K562 (cell line): ENCODE measurements around the gene FAM241B. TPM values are rescaled to one million over a fixed set of nuclear protein-coding genes. Genes with fewer than 3 reads are reported as not detected.

Source experiments
- ATAC-seq: fragments of 200-7000 bp; cut with Tn5 transposase; 3 replicates; pipeline ENCODE4 v1.9.1; 2020; ENCODE audit warnings: moderate library complexity
- BruUV-seq: library from RNA; stranded (reverse); fragments of 400-500 nt; replicated peaks from 2 replicates; lab custom pipeline; 2021; lab: Mats Ljungman, UMichigan
- CTCF ChIA-PET: fragments of 300-600 bp; formaldehyde crosslinking; extraction: SDS; loops from one replicate; lab custom pipeline; 2021; ENCODE audit warnings: low intra/inter-chr PET ratio; lab: Yijun Ruan, JAX
- POLR2A ChIA-PET: fragments of 300-600, 350-650 bp; sonication (Branson Sonifier 250); formaldehyde crosslinking; extraction: SDS; loops from one replicate; lab custom pipeline; 2021; ENCODE audit warnings: antibody characterized with exemption, inconsistent platforms; lab: Yijun Ruan, JAX
- DNase-seq, 4 experiments: peaks; one replicate each; pipeline versions ENCODE4 v3.0.0 to v3.0.0-alpha.2; 2011 to 2018; ENCODE audit warnings: low spot score in 3 of 4, mixed read lengths in 3 of 4; ENCODE audit errors: extremely low read depth in 1 of 4
- FAIRE-seq: peaks from 2 replicates; lab custom pipeline; 2011; peaks lifted over from hg19 to GRCh38; lab: Jason Lieb, UNC
- H2AFZ ChIP-seq: 2 replicates; pipeline ENCODE4 v1.6.0; 2011; ENCODE audit warnings: low read depth, low read length, control low read depth, inconsistent platforms
- H3K27ac ChIP-seq: fragments of 200-600 bp; 3 replicates; pipeline ENCODE4 v1.8.0; 2011; ENCODE audit warnings: low read depth, mild to moderate bottlenecking, control low read depth, inconsistent platforms, low read length, moderate library complexity, mixed read lengths; ENCODE audit errors: extremely low read depth
- H3K27me3 ChIP-seq, 2 experiments: fragments of 300-600 bp in 1 of 2; 2 replicates in 1 of 2; 3 replicates in 1 of 2; pipeline versions ENCODE4 v1.6.0 to v1.8.0; 2011; ENCODE audit warnings: inconsistent platforms in 2 of 2, low read length in 2 of 2, mild to moderate bottlenecking in 1 of 2, mixed read lengths in 1 of 2, moderate library complexity in 1 of 2; ENCODE audit not compliant: control insufficient read depth in 2 of 2, insufficient read depth in 2 of 2
- H3K36me3 ChIP-seq: fragments of 300-600 bp; 3 replicates; pipeline ENCODE4 v1.8.0; 2011; ENCODE audit warnings: mild to moderate bottlenecking, low read length, inconsistent platforms; ENCODE audit not compliant: control insufficient read depth, insufficient read depth
- H3K4me1 ChIP-seq, 2 experiments: fragments of 200-600 bp in 1 of 2; replicated peaks in 1 of 2; 2 replicates in 1 of 2; 3 replicates in 1 of 2; pipeline versions ENCODE4 v1.5.1 to v1.8.0; 2011; ENCODE audit warnings: inconsistent platforms in 2 of 2, low read length in 2 of 2, mild to moderate bottlenecking in 1 of 2, mixed read lengths in 1 of 2, moderate library complexity in 1 of 2; ENCODE audit not compliant: control insufficient read depth in 2 of 2, insufficient read depth in 2 of 2
- H3K4me2 ChIP-seq: 2 replicates; pipeline ENCODE4 v1.6.1; 2011; ENCODE audit warnings: low read length, control low read depth, inconsistent platforms, mixed read lengths; ENCODE audit not compliant: insufficient read depth
- H3K4me3 ChIP-seq: fragments of 200-600 bp; sonication (generic), shearing (Covaris generic); 2 replicates; pipeline ENCODE4 v1.5.1; 2016; ENCODE audit warnings: control low read depth, inconsistent platforms
- H3K79me2 ChIP-seq: fragments of 200-600 bp; 3 replicates; pipeline ENCODE4 v1.8.0; 2011; ENCODE audit warnings: low read length, inconsistent platforms; ENCODE audit not compliant: control insufficient read depth, insufficient read depth
- H3K9ac ChIP-seq, 2 experiments: 2 replicates each; pipeline versions ENCODE4 v1.6.0 to v1.6.1; 2011; ENCODE audit warnings: low read depth in 2 of 2, low read length in 2 of 2, control low read depth in 1 of 2, inconsistent platforms in 1 of 2, mild to moderate bottlenecking in 1 of 2, mixed read lengths in 1 of 2; ENCODE audit not compliant: insufficient read depth in 1 of 2
- H3K9me1 ChIP-seq: one replicate; pipeline ENCODE4 v1.6.0; 2011; ENCODE audit warnings: inconsistent platforms, mild to moderate bottlenecking, low read length, moderate library complexity; ENCODE audit not compliant: control insufficient read depth, insufficient read depth
- H3K9me3 ChIP-seq: replicated peaks from 2 replicates; pipeline ENCODE4 v1.5.1; 2011; ENCODE audit warnings: low read depth, low read length, inconsistent platforms; ENCODE audit not compliant: control insufficient read depth, insufficient read depth
- H4K20me1 ChIP-seq: replicated peaks from 2 replicates; pipeline ENCODE4 v1.6.1; 2011; ENCODE audit warnings: low read length, inconsistent platforms, mixed read lengths; ENCODE audit not compliant: control insufficient read depth, insufficient read depth
- HNRNPL ChIP-seq: fragments of 200-400 bp; formaldehyde crosslinking; IDR thresholded peaks from 2 replicates; pipeline ENCODE4 v1.6.1; 2017; ENCODE audit warnings: low read depth, mild to moderate bottlenecking, low read length
- NBN ChIP-seq: fragments of 450-650 bp; IDR thresholded peaks from 2 replicates; pipeline ENCODE4 v1.6.1; 2016; ENCODE audit warnings: low read depth, mild to moderate bottlenecking
- NFXL1 ChIP-seq: fragments of 450-650 bp; formaldehyde crosslinking; IDR thresholded peaks from 2 replicates; pipeline ENCODE4 v1.4.0; 2021; ENCODE audit warnings: mild to moderate bottlenecking
- NR4A1 ChIP-seq, 2 experiments: fragments of 250-450 bp in 1 of 2; fragments of 450-650 bp in 1 of 2; sonication (Bioruptor Pico) in 1 of 2; IDR thresholded peaks; 2 replicates each; pipeline versions ENCODE4 v1.4.0 to v1.6.1; 2016 to 2020; ENCODE audit warnings: mild to moderate bottlenecking in 2 of 2, missing compliant biosample characterization in 1 of 2, missing genetic modification characterization in 1 of 2, moderate library complexity in 1 of 2
- NRF1 ChIP-seq, 2 experiments: fragments of 450-650 bp; IDR thresholded peaks in 1 of 2; conservative IDR thresholded peaks in 1 of 2; 2 replicates each; pipeline ENCODE4 v1.6.1; 2014; ENCODE audit warnings: mild to moderate bottlenecking in 2 of 2
- ZNF589 ChIP-seq: fragments of 200-800 bp; sonication (Bioruptor generic); IDR thresholded peaks from 2 replicates; pipeline ENCODE4 v1.6.1; 2016; ENCODE audit warnings: low read depth, missing genetic modification characterization, missing compliant biosample characterization
- WGBS: fragments of 100-300 bp; shearing (Covaris generic); methylation state at CpG from one replicate; pipeline ENCODE4 v1.1.6; 2016; ENCODE audit warnings: low coverage, mixed read lengths; ENCODE audit not compliant: insufficient coverage; ENCODE audit errors: missing lambda C conversion rate; 5-methylcytosine and 5-hydroxymethylcytosine counted together
- in situ Hi-C: fragments of 300-500 bp; cut with MboI; formaldehyde crosslinking; loops from 4 replicates; pipeline ENCODE4 v1.15.0; 2018; ENCODE audit warnings: inconsistent platforms, mixed read lengths
- intact Hi-C: fragments of 100-400 bp; cut with micrococcal nuclease; formaldehyde crosslinking; loops from 2 replicates; pipeline ENCODE4 v1.14.2; 2022
- polyA plus RNA-seq, 8 experiments: library from polyadenylated mRNA; depleted of rRNA in 4 of 8; stranded (reverse) in 5 of 8; unstranded in 3 of 8; fragments of >200 nt; fragmentation: Nextera tagmentation in 2 of 8; fragmentation: Illumina TruSeq in 1 of 8; extraction: Ambion mirVana in 2 of 8; extraction: Trizol in 1 of 8; gene quantifications; 2 replicates each; pipeline versions ENCODE4 v1.2.1 to v1.2.3, GENCODE V29; 2011 to 2014; ENCODE audit warnings: inconsistent platforms in 1 of 8, missing spikeins in 1 of 8
- total RNA-seq, 7 experiments: library from RNA; depleted of rRNA in 6 of 7; stranded (reverse); fragments of >200 nt in 6 of 7; fragmentation: Illumina TruSeq in 2 of 7; extraction: Trizol in 2 of 7; gene quantifications; 2 replicates each; pipeline versions ENCODE4 v1.2.1 to v1.2.3, GENCODE V29; 2011 to 2021; ENCODE audit warnings: low replicate concordance in 1 of 7
- TF ChIP-seq, protein P1 (sequence below): fragments of 450-650 bp; formaldehyde crosslinking; conservative IDR thresholded peaks from 2 replicates; pipeline ENCODE4 v1.4.0; 2022; ENCODE audit warnings: mild to moderate bottlenecking, missing genetic modification characterization
- TF ChIP-seq, protein P2 (sequence below): fragments of 450-650 bp; IDR thresholded peaks from 2 replicates; pipeline ENCODE4 v1.6.1; 2016; ENCODE audit warnings: mild to moderate bottlenecking

The FAM241B gene
- total and polyA plus RNA-seq, 9 of the 15 experiments (the other 6 are each of a cell fraction or from before 2014, with no cell fraction given): 1.9 to 11.1 (median 3.0) TPM

- ATAC-seq: no peak
- in situ Hi-C loops: loop anchor here (25.0 kb wide), 1 partner anchor 410 kb away; no protein-coding TSS in a partner anchor
- Histone ChIP-seq H3K27ac (no peak overlapping the region), H2AFZ (no peak overlapping the region), H3K9me3 (no peaks in the 10 kb centered on the region), H4K20me1 (peaks cover 6% of the 10 kb centered on the region), H3K9me1 (no peaks in the 10 kb centered on the region), H3K4me1 (no peaks in the 10 kb centered on the region; a peak in 1 of 5 replicates), H3K4me2 (no peak overlapping the region), H3K27me3 (peaks cover 0 to 74% of the 10 kb centered on the region in 2 experiments; a peak in 3 of 5 replicates), H3K4me3 (no peak overlapping the region), H3K79me2 (no peaks in the 10 kb centered on the region), H3K9ac (no peak overlapping the region), H3K36me3 (no peaks in the 10 kb centered on the region)
- TF ChIP-seq, protein P1, sequence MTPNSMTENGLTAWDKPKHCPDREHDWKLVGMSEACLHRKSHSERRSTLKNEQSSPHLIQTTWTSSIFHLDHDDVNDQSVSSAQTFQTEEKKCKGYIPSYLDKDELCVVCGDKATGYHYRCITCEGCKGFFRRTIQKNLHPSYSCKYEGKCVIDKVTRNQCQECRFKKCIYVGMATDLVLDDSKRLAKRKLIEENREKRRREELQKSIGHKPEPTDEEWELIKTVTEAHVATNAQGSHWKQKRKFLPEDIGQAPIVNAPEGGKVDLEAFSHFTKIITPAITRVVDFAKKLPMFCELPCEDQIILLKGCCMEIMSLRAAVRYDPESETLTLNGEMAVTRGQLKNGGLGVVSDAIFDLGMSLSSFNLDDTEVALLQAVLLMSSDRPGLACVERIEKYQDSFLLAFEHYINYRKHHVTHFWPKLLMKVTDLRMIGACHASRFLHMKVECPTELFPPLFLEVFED (CRISPR knock-in tag): no peak
- TF ChIP-seq, protein P2, sequence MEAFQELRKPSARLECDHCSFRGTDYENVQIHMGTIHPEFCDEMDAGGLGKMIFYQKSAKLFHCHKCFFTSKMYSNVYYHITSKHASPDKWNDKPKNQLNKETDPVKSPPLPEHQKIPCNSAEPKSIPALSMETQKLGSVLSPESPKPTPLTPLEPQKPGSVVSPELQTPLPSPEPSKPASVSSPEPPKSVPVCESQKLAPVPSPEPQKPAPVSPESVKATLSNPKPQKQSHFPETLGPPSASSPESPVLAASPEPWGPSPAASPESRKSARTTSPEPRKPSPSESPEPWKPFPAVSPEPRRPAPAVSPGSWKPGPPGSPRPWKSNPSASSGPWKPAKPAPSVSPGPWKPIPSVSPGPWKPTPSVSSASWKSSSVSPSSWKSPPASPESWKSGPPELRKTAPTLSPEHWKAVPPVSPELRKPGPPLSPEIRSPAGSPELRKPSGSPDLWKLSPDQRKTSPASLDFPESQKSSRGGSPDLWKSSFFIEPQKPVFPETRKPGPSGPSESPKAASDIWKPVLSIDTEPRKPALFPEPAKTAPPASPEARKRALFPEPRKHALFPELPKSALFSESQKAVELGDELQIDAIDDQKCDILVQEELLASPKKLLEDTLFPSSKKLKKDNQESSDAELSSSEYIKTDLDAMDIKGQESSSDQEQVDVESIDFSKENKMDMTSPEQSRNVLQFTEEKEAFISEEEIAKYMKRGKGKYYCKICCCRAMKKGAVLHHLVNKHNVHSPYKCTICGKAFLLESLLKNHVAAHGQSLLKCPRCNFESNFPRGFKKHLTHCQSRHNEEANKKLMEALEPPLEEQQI: no peak
- TF ChIP-seq NFXL1 (CRISPR knock-in tag) (no peak), NR4A1 (CRISPR knock-in tag; IDR thresholded peaks at IDR 0.05) (no peak), NR4A1 (tag; IDR thresholded peaks at IDR 0.05) (no peak), HNRNPL (no peak), NRF1 (conservative IDR thresholded peaks at IDR 0.05 in 1 of 2, IDR thresholded peaks at IDR 0.05 in 1 of 2) (no peak), NBN (no peak), ZNF589 (CRISPR knock-in tag) (no peak)
- ChIA-PET CTCF (no interaction called here), POLR2A (interaction anchor here (1.5 kb wide), 1 partner anchor 12 kb away, joined by 4 read pairs; no protein-coding TSS in a partner anchor)
- FAIRE-seq: no peak
- intact Hi-C loops: no loop called here
- BruUV-seq: no TSS peak
- WGBS: 1% methylated on average over 6 of the region's 6 CpGs
- no peak for DNase-seq
Observed at GRCh38 chr10:69647126-69647525, 17.1 kb downstream of the FAM241B start.
